ENCODE results near the gene TECR.
"Not testable (repeated sequence)": the region's sequence is repeated elsewhere in the genome, so short reads cannot be mapped to it uniquely, and the experiment has no call there.

Gene TECR

DNA sequence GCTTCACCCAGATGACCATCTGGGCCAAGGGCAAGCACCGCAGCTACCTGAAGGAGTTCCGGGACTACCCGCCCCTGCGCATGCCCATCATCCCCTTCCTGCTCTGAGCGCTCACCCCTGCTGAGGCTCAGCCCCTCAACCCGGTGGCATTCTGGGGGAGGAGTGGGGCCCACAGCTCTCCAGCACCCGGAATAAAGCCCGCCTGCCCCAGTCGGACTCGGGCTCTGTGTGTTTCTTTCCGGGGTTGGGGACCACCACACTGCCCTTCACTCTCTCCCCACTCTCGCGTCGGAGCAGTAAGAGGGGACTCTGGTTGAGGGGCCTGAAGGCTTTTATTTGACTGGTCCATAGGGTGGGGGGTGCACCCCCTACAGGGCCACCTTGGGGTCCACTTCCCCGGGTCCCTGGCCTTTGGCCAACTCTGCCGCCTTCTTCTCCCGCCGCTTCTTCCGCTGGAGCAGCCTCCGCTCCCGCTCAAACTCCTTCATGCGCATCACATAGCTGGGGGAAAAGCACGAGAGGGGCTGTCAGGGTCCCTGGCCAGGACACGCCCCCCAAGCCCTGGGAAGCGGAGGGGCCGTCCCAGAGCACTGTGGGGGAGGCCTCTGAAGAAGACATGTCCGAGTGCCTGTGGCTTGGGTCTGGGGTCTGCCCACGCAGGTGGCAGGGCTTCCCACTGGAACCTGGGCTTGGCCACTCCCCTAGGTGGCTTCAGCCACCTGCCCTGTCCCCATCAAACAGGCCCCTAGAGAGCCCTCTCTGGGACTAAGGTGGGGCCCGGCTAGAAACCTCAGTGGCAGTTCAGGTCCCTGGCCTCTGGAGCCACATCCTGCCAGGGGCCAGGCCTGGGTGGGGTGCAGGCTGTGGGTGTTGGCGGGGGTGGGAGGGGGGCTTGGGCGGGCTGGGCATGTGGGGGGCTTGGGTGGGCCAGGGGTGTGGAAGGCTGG, 36.6 kb downstream of the TECR start:
- DNase-seq (ENCODE audit: insufficient read length, low spot score) = no peak
- FAIRE-seq = no peak
- TF ChIP-seq POLR2A (IDR thresholded peaks at IDR 0.05; ENCODE audit: low read depth, low read length) = no peak

DNA sequence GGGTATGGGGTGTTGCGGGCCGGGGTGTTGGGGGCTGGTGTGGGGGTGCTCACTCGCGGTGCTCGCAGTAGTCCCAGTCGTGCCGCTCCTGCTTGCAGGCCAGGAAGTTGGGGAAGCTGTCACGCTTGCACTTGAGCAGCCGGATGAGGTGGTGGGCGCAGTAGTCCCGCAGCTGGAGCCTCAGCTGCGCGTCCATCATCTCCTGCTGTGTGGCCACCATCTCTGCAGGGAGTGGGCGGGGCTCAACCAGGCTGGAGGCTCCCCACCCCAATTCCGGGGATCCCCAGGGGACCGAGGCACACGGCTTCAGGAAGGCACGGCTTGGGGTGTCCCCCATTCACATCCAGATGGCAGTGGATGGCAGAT, 37.3 kb downstream of the TECR start:
- no peak for FAIRE-seq
- no peak for DNase-seq (ENCODE audit: insufficient read length, low spot score)
- TF ChIP-seq POLR2A (IDR thresholded peaks at IDR 0.05; ENCODE audit: low read depth, low read length) = no peak

DNA sequence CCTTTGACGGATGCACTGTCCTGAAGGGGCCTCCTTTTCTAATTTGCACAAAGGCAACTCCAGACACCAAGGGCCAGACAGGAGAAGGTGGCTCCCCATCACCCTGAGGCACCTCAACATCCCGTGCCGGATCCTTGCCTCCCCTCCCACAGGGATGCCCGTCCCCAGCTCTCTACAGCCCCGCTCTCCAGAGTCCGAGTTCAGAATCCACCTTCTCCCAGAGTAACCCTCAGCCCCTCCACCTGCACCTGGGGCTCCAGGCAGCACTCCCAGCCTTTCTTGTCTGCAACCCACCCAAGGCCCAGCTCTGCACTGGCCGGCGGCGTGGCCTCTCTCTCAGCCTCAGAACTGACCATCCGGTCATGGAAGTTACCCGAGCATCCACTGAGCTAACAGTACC, 37.7 kb downstream of the TECR start:
- FAIRE-seq (no peak), DNase-seq (ENCODE audit: insufficient read length, low spot score) (no peak)
- no peak for TF ChIP-seq POLR2A (IDR thresholded peaks at IDR 0.05; ENCODE audit: low read depth, low read length)

DNA sequence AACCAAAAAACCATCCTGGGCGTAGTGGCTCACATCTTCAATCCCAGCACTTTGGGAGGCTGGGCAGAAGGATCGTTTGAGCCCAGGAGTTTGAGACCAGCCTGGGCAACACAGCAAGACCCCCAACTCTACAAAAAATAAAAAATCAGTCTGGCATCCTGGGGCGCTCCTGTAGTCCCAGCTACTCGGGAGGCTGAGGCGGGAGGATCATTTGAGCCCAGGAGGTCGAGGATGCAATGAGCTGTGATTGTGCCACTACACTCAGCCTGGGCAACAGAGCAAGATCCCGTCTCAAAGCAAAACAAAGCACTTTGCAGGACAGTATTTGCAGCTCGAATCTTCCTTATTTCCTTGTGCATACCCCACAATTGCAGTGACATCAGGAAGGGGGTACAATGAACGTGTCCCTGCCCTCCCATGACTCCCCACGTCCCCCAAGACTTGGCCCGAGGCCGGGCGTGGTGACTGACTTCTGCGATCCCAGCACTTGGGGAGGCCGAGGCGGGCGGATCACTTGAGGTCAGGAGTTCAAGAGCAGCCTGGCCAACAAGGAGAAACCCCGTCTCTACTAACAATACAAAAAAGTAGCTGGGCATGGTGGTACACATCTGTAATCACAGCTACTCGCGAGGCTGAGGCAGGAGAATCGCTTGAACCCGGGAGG, 41.6 kb downstream of the TECR start:
- no peak for FAIRE-seq
- DNase-seq (ENCODE audit: insufficient read length, low spot score) = no peak
- no peak for TF ChIP-seq POLR2A (IDR thresholded peaks at IDR 0.05; ENCODE audit: low read depth, low read length)

DNA sequence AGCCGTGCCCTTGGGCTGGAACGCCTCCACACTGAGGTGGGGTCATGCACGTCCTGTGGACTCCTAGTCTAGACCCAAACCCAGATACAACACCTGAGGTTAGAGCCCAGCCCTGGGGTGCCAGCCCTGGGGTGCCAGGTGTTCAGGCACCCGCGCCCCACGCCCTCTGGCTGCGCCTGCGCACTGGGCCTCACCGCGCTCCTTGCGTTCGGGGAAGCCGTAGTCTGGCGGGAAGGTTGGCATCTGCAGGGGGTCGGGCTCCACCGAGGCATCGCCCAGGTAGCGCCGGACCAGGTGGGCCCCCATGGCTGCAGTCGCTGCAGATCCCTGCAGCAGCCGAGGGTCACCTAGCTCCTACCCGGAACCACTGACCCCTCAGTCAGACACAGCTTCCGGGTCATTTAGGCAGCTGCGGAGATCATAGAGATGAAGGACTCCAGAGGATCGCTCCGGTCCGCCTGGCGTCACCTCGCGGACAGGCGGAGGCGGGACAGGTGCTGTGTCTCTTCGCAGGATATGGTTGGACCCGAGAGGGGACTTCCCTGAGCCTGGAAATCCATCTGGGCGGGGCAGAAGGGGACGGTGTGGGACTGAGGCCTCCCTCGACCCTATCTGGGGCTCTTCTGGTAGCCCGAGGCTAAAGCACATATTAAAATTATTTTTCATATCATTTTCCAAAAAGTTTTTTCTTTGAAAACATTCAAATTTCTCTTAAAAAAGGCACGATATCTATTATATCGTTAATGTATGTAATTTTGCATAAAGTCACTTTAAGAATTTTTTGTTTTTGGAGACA, 42.5 kb downstream of the TECR start, which contains the start of gene NDUFB7:
Gene NDUFB7 (minus strand): TSS at position 372 of the 796 bp plus-strand sequence. CDS start 66 bp downstream, at position 306.
- FAIRE-seq (peak; percentile 78), DNase-seq (ENCODE audit: insufficient read length, low spot score) (peak; percentile 80)
- TF ChIP-seq POLR2A (IDR thresholded peaks at IDR 0.05; ENCODE audit: low read depth, low read length) = peak; percentile 45

DNA sequence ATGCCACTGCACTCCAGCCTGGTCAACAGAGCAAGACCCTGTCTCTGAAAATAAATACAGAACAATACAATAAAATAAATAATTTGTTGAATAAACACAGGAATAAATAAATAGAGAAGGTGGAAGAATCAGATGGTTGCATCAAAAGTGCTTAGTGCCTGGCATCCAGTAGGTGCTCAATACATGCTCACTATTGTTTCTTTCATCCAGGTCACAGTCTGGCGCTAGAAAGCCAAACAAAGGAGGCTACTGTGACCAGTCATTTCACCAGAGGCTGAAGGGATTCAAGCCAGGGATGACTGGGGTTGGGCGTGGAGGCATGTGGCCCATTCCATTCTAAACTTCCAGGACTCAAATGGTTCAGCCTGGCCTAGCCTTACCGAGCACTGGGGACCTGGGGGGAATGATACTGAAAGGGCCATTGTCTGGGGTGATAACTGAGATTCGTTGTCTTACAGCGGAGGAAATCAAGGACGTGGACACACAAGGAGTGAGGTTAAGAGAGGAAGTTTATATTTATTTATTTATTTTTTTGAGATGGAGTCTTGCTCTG, 46.1 kb downstream of the TECR start:
- no peak for FAIRE-seq
- no peak for TF ChIP-seq POLR2A (IDR thresholded peaks at IDR 0.05; ENCODE audit: low read depth, low read length)
- DNase-seq (ENCODE audit: insufficient read length, low spot score) = no peak

DNA sequence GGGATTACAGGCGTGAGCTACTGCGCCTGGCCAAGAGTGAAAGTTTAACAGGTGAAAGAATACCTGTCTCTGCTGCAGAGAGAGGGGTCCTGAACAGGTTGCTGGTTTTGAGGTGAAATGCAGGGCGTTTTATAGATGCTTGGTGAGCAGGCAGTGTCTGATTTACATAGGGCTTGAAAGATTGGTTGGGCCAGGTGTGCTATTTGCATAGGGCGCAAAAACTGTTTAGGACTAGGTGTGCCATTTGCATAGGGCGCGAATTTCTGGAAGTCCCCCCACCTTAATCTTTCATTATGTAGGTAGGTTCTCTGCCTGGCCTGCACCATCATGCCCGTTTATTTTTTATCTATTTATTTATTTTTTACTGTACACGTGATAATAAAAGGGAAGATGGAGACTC, 47.0 kb downstream of the TECR start:
- FAIRE-seq (no peak), DNase-seq (ENCODE audit: insufficient read length, low spot score) (no peak)
- TF ChIP-seq POLR2A (IDR thresholded peaks at IDR 0.05; ENCODE audit: low read depth, low read length) = no peak

DNA sequence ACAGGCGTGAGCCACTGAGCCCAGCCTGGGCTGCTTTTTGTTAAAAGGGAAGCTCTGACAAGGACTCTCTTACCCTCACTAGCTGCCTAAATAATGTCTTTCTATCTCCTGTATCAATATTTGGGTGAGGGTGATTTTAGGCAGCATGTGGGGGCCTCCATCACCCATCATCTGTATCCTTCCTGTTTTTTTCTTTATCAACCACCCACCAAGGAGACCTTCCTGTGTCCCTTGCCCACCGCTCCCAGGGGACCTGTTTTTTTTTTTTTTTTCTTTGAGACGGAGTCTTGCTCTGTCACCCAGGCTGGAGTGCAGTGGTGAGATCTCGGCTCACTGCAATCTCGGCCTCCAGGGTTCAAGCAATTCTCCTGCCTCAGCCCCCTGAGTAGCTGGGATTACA, 47.9 kb downstream of the TECR start:
- no peak for TF ChIP-seq POLR2A (IDR thresholded peaks at IDR 0.05; ENCODE audit: low read depth, low read length)
- DNase-seq (ENCODE audit: insufficient read length, low spot score) = no peak
- no peak for FAIRE-seq

DNA sequence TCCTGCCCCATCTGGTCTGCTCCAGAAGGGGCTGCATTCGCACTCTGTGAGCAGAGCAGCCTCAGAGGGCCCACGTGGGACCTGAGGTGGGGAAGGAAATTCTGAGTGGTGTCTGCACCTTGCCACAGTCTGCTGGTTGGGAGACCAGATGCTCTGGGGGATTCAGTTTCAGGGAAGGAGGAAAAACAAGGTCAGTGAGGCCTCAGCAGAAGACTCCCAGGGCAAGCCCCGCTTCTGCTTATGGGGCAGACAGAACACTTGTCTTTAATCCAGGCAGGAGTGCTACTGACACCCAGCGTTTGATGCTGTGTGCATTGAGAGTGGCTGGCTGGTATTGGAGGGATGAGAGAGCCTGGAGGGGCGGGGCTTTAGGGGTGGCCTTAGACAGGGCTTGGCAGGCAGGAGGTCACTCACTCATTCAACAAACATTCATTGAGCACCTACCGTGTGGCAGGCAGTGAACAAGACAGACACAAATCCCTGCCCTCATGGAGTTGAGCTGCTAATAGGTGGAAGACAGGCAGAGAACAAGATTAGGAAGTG, 48.6 kb downstream of the TECR start:
- DNase-seq (ENCODE audit: insufficient read length, low spot score) (no peak), FAIRE-seq (no peak)
- no peak for TF ChIP-seq POLR2A (IDR thresholded peaks at IDR 0.05; ENCODE audit: low read depth, low read length)

DNA sequence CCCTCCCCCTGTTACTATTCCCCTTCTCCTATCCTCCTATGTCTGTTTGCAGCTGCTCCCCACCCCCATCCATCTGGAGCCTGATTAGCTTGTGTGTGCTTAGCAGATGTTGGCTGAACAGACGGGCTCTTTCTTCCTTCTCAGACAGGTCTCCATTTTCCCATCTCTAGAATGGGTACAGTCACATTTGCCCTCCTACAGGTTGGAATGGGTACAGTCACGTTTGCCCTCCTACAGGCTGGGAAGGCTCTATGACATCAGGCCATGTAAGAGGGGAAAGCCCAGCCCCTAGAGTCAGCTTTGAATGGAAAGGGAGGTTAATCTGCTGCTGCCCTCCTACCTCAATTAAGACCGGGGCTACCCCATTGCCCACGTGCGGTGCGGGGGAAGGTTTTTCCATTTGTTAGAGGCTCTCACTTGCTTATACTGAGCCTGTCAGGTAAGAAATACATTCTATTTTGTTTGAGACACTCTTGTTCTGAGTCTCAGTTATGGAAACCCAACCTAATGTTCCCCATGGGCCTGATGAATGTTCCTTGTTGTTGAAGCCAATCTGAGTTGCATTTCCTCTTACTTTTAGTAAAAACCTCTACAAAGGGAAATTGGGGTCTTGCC, 51.3 kb downstream of the TECR start:
- no peak for FAIRE-seq
- TF ChIP-seq POLR2A (IDR thresholded peaks at IDR 0.05; ENCODE audit: low read depth, low read length) = no peak

DNA sequence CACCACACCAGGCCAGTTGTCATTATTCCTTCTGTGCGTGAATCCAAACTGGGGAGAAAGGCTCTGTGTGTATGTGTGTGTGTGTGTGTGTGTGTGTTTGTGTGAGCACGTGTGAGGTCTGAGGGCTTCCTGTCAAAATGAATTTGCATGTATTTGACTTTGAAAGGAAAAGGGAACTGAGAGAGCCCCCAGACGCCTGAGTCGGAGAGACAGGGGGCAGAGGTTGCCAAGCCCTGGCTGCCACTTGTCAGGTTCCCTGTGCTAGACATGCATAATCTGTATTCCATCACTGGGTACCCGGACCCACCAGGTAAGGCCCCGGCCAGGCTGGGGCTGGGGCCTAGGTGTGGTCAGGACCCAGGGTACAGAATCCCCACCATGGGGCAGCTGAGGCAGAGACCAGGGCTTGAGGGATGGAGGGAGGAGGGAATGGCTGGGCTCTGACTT, 53.5 kb downstream of the TECR start, which contains the start of gene CLEC17A:
Gene CLEC17A (plus strand): TSS at position 191 of the 447 bp plus-strand sequence. CDS start 77 bp downstream, at position 268.
- no peak for FAIRE-seq
- no peak for DNase-seq (ENCODE audit: insufficient read length, low spot score)
- no peak for TF ChIP-seq POLR2A (IDR thresholded peaks at IDR 0.05; ENCODE audit: low read depth, low read length)

More for the DNA sequence above, 51.3 kb downstream of the TECR start:
- no peak for DNase-seq (ENCODE audit: insufficient read length, low spot score)

DNA sequence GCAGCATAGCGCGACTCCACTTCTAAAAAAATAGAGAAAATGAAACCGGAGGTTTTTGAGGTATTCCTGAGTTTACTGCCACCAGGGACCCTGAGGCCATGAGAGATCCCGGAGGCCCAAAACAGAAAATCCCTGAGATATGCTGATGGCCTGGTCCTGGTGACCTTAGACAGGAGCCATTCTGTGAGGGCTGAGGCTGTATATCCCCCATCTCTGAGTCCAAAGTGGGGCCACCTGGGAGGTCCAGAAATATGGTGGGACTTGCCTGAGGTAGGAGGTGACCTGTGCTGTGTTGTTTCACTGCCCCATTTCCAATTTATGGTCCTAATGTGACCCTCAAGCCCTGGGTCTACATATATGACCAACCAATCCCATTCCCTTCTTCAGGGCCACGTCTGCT, 55.0 kb downstream of the TECR start:
- FAIRE-seq; DNase-seq (ENCODE audit: insufficient read length, low spot score): not testable (repeated sequence)

DNA sequence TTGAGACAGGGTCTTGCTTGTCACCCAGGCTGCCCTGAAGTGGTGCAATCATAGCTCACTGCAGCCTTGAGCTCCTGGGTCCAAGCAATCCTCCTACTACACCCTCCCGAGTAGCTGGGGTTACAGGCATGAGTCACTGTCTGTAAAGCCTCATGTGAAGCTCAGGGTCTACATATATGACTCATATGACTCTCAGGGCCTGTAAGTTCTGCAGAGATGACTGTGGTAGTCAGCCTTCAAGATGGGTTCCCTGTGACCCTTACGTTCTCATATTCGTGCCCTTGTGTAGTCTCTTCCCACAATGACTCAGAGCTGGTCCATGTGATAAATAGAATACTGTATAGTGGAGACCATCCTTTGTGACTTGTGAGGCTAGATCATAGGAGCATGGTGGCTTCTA, 55.8 kb downstream of the TECR start:
- DNase-seq (ENCODE audit: insufficient read length, low spot score); FAIRE-seq: not testable (repeated sequence)

DNA sequence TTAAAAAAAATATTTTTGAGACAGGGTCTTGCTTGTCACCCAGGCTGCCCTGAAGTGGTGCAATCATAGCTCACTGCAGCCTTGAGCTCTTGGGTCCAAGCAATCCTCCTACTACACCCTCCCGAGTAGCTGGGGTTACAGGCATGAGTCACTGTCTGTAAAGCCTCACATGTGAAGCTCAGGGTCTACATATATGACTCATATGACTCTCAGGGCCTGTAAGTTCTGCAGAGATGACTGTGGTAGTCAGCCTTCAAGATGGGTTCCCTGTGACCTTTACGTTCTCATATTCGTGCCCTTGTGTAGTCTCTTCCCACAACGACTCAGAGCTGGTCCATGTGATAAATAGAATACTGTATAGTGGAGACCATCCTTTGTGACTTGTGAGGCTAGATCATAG, 60.0 kb downstream of the TECR start:
- DNase-seq (ENCODE audit: insufficient read length, low spot score); FAIRE-seq: not testable (repeated sequence)

All from H54 (cell line).